WTC11 (cell line): ENCODE measurements around the gene TMCO1. TPM values are rescaled to one million over a fixed set of nuclear protein-coding genes. Genes with fewer than 3 reads are reported as not detected.

ENCODE experiments used
- ATAC-seq: fragments of 200-7000 bp; cut with Tn5 transposase; 2 replicates; pipeline ENCODE4 v1.10.0; 2021; ENCODE audit warnings: mild to moderate bottlenecking, moderate library complexity
- CTCF ChIA-PET: fragments of 300-600 bp; sonication (Branson Sonifier 250); formaldehyde crosslinking; loops from one replicate; lab custom pipeline; 2021; ENCODE audit warnings: antibody characterized with exemption; lab: Charles Lee
- POLR2A ChIA-PET: fragments of 350-600 bp; sonication (Branson Sonifier 250); formaldehyde crosslinking; loops from one replicate; lab custom pipeline; 2021; ENCODE audit warnings: antibody characterized with exemption; lab: Charles Lee
- DNase-seq: peaks from one replicate; pipeline ENCODE4 v3.0.0; 2021; ENCODE audit warnings: low spot score
- H3K27ac Mint-ChIP-seq: 2 replicates; pipeline ENCODE4 v1.8.0; 2021; ENCODE audit warnings: mixed read lengths
- H3K27me3 Mint-ChIP-seq: 2 replicates; pipeline ENCODE4 v1.8.0; 2021; ENCODE audit warnings: low read depth, mild to moderate bottlenecking, moderate library complexity, mixed read lengths
- H3K36me3 Mint-ChIP-seq: 2 replicates; pipeline ENCODE4 v1.8.0; 2021; ENCODE audit warnings: mixed read lengths
- H3K4me1 Mint-ChIP-seq: 2 replicates; pipeline ENCODE4 v1.8.0; 2022; ENCODE audit warnings: mixed read lengths
- H3K4me3 Mint-ChIP-seq: 2 replicates; pipeline ENCODE4 v1.8.0; 2021; ENCODE audit warnings: mild to moderate bottlenecking, moderate library complexity, mixed read lengths
- H3K9me3 Mint-ChIP-seq: 2 replicates; pipeline ENCODE4 v1.8.0; 2021; ENCODE audit warnings: mixed read lengths
- CREB1 ChIP-seq: sonication (generic); formaldehyde crosslinking; IDR thresholded peaks from 2 replicates; pipeline ENCODE4 v1.8.0; 2023; ENCODE audit warnings: mild to moderate bottlenecking, missing genetic modification reagents
- ESRRA ChIP-seq: sonication (generic); formaldehyde crosslinking; IDR thresholded peaks from 2 replicates; pipeline ENCODE4 v1.8.1; 2022; ENCODE audit warnings: mild to moderate bottlenecking, missing genetic modification reagents, borderline replicate concordance
- ETV6 ChIP-seq: sonication (generic); formaldehyde crosslinking; IDR thresholded peaks from 2 replicates; pipeline ENCODE4 v1.8.1; 2022; ENCODE audit warnings: mild to moderate bottlenecking, missing genetic modification reagents
- FOXP1 ChIP-seq: sonication (generic); formaldehyde crosslinking; IDR thresholded peaks from 2 replicates; pipeline ENCODE4 v1.8.0; 2022; ENCODE audit warnings: missing genetic modification reagents, mild to moderate bottlenecking, moderate library complexity, borderline replicate concordance
- GRHL2 ChIP-seq: fragments of 250-450 bp; sonication (Bioruptor Pico); IDR thresholded peaks from 2 replicates; pipeline ENCODE4 v1.8.0; 2022; ENCODE audit warnings: mild to moderate bottlenecking, moderate library complexity; ENCODE audit not compliant: insufficient replicate concordance, severe bottlenecking
- IRF2 ChIP-seq: sonication (generic); formaldehyde crosslinking; IDR thresholded peaks from 2 replicates; pipeline ENCODE4 v1.8.0; 2022; ENCODE audit warnings: low read depth, missing genetic modification reagents, borderline replicate concordance
- NFE2L1 ChIP-seq: sonication (generic); formaldehyde crosslinking; IDR thresholded peaks from 2 replicates; pipeline ENCODE4 v1.8.1; 2023; ENCODE audit warnings: missing genetic modification reagents
- SP1 ChIP-seq: sonication (generic); formaldehyde crosslinking; conservative IDR thresholded peaks from 2 replicates; pipeline ENCODE4 v1.8.1; 2022; ENCODE audit warnings: missing genetic modification reagents
- ZBTB21 ChIP-seq: sonication (generic); formaldehyde crosslinking; IDR thresholded peaks from 2 replicates; pipeline ENCODE4 v1.8.1; 2023; ENCODE audit warnings: mild to moderate bottlenecking, missing genetic modification reagents, borderline replicate concordance
- ZNF138 ChIP-seq: sonication (generic); formaldehyde crosslinking; conservative IDR thresholded peaks from 2 replicates; pipeline ENCODE4 v1.8.1; 2022; ENCODE audit warnings: mild to moderate bottlenecking, moderate library complexity, missing genetic modification reagents
- total RNA-seq: library from RNA; stranded (reverse); gene quantifications from 3 replicates; pipeline ENCODE4 v1.2.3, GENCODE V29; 2021
- TF ChIP-seq, protein P1 (sequence below): sonication (generic); formaldehyde crosslinking; IDR thresholded peaks from 2 replicates; pipeline ENCODE4 v1.8.1; 2023; ENCODE audit warnings: mild to moderate bottlenecking, moderate library complexity, missing genetic modification reagents
- TF ChIP-seq, protein P2 (sequence below): sonication (generic); formaldehyde crosslinking; IDR thresholded peaks from 2 replicates; pipeline ENCODE4 v1.8.0; 2022; ENCODE audit warnings: mild to moderate bottlenecking, missing genetic modification reagents
- TF ChIP-seq, protein P3 (sequence below): sonication (generic); formaldehyde crosslinking; conservative IDR thresholded peaks from 2 replicates; pipeline ENCODE4 v1.8.1; 2023; ENCODE audit warnings: mild to moderate bottlenecking, low read depth, missing genetic modification reagents, moderate library complexity
- TF ChIP-seq, protein P4 (sequence below): sonication (generic); formaldehyde crosslinking; IDR thresholded peaks from 2 replicates; pipeline ENCODE4 v1.8.0; 2022; ENCODE audit warnings: mild to moderate bottlenecking, missing genetic modification reagents

The TMCO1 gene
- total RNA-seq, 1 experiment from 2014 or later: 52.8 TPM

DNA sequence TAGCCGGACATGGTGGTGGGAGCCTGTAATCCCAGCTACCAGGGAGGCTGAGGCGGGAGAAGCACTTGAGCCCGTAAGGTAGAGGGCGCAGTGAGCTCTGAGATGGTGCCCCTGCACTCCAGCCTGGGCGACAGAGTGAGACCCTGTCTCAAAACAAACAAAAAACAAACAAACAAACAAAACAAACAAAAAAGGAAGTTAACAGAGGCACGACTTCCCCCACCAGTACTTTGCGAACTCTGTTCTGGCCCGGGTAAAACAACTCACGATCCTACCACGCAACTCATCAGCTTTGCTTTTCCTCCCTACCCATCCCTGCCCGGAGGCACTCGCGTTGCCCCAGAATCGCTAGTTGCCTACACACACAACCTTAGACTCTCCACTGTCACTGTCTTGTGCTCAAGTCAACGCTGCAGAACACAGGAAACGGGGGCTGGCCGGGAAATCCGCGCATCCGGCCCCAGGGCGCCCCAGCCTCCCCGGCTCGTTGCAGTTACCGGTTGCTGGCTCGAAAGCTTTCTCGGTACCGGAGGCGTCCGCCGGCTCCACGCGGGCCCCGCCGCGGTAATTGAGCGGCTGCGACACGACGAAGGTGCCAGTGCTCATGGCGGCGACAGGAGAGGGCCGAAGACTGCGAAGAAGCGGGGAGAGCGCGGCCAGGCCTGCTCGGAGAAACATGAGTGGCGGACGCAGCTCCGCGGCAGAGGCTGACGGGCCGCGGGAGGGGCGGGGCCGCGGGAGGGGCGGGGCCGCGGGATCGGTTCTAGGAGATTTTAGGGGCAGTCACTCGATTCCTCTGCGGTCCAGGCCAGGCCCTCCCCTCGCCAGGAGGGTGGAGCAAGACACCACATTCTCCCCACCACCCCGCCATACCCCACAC is 70.5 kb downstream of the TMCO1 start, which contains the start of gene ALDH9A1 (continued):
- peak; percentile 29; the same call in 1 of the 2 replicates for TF ChIP-seq CREB1
- no peak for TF ChIP-seq IRF2 (CRISPR knock-in tag)
- no peak; the same call in 1 of the 2 replicates for TF ChIP-seq NFE2L1 (CRISPR knock-in tag)
- no peak for TF ChIP-seq ZBTB21 (CRISPR knock-in tag)
- no peak for TF ChIP-seq GRHL2 (CRISPR knock-in tag)
- TF ChIP-seq SP1 (CRISPR knock-in tag): peak; percentile 82
- TF ChIP-seq, protein P1, sequence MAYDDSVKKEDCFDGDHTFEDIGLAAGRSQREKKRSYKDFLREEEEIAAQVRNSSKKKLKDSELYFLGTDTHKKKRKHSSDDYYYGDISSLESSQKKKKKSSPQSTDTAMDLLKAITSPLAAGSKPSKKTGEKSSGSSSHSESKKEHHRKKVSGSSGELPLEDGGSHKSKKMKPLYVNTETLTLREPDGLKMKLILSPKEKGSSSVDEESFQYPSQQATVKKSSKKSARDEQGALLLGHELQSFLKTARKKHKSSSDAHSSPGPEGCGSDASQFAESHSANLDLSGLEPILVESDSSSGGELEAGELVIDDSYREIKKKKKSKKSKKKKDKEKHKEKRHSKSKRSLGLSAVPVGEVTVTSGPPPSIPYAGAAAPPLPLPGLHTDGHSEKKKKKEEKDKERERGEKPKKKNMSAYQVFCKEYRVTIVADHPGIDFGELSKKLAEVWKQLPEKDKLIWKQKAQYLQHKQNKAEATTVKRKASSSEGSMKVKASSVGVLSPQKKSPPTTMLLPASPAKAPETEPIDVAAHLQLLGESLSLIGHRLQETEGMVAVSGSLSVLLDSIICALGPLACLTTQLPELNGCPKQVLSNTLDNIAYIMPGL (CRISPR knock-in tag): peak; percentile 72; the same call in 1 of the 2 replicates
- TF ChIP-seq ETV6 (CRISPR knock-in tag): no peak

DNA sequence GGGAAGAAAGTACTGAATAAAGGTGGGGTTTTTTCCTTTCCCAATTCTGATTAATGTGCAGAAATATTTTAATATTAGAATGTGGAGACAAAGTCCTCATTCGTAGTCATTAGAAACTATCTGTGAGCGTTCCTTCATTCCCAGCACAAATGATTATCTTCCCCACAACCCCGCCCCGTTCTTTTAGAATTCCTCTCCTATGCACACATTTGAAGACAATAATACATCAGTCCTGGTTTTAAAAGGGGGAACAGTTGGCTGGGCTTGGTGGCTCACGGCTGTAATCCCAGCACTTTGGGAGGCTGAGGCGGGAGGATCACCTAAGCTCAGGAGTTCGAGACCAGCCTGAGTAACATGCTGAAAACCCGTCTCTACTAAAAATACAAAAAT is 71.2 kb downstream of the TMCO1 start:
- no peaks in the 10 kb centered on the region for H3K9me3 Mint-ChIP-seq

DNA sequence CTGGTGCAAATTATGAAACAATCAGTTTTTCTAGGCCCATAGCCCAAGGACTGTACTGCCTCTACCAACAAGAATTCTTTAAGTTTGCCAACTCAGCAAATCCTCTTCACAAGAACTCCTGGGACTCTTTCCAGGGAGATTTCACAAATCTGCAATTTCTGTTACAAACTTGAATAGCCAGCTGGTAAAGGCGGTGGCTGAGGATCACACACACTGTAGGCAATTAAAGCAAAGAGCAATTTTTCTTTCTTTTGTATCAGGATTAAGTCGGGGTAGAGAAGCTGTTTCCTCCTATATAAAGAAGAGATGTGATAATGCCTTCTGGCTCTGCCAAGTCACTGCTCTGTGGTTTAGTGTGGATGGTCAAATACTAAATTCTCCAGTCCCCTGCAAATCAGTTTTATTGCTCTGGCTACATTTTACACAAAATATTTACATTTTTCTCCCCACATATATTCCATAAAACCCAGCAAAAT is 72.0 kb downstream of the TMCO1 start:
- Mint-ChIP-seq H3K36me3 (peaks cover 24% of the 10 kb centered on the region), H3K4me3 (peak overlapping the region; percentile 93), H3K27me3 (no peaks in the 10 kb centered on the region), H3K4me1 (peaks cover 14% of the 10 kb centered on the region), H3K9me3 (peaks cover 7% of the 10 kb centered on the region), H3K27ac (no peak overlapping the region)
- TF ChIP-seq ZNF138 (no peak), FOXP1 (CRISPR knock-in tag) (no peak), ESRRA (CRISPR knock-in tag) (no peak)
- ATAC-seq (no peak), DNase-seq (no peak)
- ChIA-PET CTCF (interaction anchor here (1.2 to 2.0 kb wide), 3 partner anchors 11 to 304 kb away, joined by 3 to 9 read pairs (median 5); no protein-coding TSS in a partner anchor), POLR2A (no interaction called here)

More for the DNA sequence above, 71.2 kb downstream of the TMCO1 start:
- ATAC-seq (no peak), DNase-seq (no peak)
- peaks cover 14% of the 10 kb centered on the region for H3K4me1 Mint-ChIP-seq
- no peaks in the 10 kb centered on the region for H3K27me3 Mint-ChIP-seq
- peaks cover 16% of the 10 kb centered on the region for H3K36me3 Mint-ChIP-seq
- ChIA-PET CTCF (interaction anchor here (0.7 to 2.4 kb wide), 24 partner anchors 10 to 568 kb away, joined by 3 to 15 read pairs (median 5); partner anchors contain the start of gene TMCO1), POLR2A (interaction anchor here (0.9 to 1.7 kb wide), 2 partner anchors 11 to 1142 kb away, joined by 3 to 4 read pairs; partner anchors contain the start of gene POGK)
- H3K27ac Mint-ChIP-seq: peak overlapping the region; percentile 95; the same call in 1 of the 2 replicates
- TF ChIP-seq, protein P2, sequence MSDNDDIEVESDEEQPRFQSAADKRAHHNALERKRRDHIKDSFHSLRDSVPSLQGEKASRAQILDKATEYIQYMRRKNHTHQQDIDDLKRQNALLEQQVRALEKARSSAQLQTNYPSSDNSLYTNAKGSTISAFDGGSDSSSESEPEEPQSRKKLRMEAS: no peak
- TF ChIP-seq, protein P3, sequence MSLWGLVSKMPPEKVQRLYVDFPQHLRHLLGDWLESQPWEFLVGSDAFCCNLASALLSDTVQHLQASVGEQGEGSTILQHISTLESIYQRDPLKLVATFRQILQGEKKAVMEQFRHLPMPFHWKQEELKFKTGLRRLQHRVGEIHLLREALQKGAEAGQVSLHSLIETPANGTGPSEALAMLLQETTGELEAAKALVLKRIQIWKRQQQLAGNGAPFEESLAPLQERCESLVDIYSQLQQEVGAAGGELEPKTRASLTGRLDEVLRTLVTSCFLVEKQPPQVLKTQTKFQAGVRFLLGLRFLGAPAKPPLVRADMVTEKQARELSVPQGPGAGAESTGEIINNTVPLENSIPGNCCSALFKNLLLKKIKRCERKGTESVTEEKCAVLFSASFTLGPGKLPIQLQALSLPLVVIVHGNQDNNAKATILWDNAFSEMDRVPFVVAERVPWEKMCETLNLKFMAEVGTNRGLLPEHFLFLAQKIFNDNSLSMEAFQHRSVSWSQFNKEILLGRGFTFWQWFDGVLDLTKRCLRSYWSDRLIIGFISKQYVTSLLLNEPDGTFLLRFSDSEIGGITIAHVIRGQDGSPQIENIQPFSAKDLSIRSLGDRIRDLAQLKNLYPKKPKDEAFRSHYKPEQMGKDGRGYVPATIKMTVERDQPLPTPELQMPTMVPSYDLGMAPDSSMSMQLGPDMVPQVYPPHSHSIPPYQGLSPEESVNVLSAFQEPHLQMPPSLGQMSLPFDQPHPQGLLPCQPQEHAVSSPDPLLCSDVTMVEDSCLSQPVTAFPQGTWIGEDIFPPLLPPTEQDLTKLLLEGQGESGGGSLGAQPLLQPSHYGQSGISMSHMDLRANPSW (CRISPR knock-in tag): no peak
- TF ChIP-seq, protein P4, sequence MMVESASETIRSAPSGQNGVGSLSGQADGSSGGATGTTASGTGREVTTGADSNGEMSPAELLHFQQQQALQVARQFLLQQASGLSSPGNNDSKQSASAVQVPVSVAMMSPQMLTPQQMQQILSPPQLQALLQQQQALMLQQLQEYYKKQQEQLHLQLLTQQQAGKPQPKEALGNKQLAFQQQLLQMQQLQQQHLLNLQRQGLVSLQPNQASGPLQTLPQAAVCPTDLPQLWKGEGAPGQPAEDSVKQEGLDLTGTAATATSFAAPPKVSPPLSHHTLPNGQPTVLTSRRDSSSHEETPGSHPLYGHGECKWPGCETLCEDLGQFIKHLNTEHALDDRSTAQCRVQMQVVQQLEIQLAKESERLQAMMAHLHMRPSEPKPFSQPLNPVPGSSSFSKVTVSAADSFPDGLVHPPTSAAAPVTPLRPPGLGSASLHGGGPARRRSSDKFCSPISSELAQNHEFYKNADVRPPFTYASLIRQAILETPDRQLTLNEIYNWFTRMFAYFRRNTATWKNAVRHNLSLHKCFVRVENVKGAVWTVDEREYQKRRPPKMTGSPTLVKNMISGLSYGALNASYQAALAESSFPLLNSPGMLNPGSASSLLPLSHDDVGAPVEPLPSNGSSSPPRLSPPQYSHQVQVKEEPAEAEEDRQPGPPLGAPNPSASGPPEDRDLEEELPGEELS (CRISPR knock-in tag): no peak
- H3K4me3 Mint-ChIP-seq: peak overlapping the region; percentile 93
